Measurements from ENCODE around the gene KLF11.

Gene KLF11

DNA sequence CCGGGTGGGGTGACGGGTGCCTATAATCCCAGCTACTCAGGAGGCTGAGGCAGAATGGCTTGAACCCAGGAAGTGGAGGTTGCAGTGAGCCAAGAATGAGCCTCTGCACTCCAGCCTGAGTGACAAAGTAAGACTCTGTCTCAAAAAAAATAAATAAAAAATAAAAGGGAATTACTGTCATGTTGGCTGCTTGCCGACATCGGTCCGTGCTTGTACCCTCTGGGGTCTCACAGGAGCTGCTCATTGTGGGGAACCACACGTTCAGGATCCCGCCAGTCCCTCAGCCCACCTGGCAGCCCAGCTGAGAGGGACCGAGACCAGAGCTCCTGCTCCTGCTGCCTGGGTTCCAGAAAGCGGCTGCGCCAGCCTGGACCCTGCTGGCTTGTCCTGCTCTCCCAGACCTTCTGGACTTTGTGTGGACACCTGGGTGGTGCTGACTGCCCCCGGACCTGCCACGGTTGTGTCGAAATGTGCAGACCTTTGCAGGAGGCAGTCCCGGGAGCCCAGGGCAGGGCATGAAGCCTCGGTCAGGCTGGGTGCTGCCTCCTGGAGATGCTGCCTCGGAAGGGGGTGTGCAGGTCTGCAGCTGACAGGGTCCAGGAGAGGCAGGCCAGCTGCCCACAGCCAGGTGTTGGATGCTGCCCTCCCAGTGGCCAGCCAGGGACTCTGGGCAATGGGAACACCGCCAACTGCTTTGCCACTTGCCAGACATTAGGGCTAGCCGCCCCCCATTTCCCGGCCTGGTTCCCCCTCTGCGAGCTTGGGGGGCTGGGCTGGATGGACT, 16.4 kb downstream of the KLF11 start:
- Histone ChIP-seq H3K9me3 (ENCODE audit: low read length) (no peaks in the 10 kb centered on the region), H3K9ac (ENCODE audit: low read length) (no peak overlapping the region), H3K27ac (ENCODE audit: low read depth, low read length) (no peak overlapping the region), H3K4me3 (ENCODE audit: low read depth in 1 of 2, low read length in 2 of 2) (no peak overlapping the region), H3K4me1 (ENCODE audit: insufficient read depth, low read length) (peaks cover 4% of the 10 kb centered on the region), H3K36me3 (ENCODE audit: insufficient read depth, low read length) (peaks cover 10% of the 10 kb centered on the region), H3K27me3 (ENCODE audit: control insufficient read depth in 1 of 2, insufficient read depth in 2 of 2, low read length in 2 of 2) (no peaks in the 10 kb centered on the region)

DNA sequence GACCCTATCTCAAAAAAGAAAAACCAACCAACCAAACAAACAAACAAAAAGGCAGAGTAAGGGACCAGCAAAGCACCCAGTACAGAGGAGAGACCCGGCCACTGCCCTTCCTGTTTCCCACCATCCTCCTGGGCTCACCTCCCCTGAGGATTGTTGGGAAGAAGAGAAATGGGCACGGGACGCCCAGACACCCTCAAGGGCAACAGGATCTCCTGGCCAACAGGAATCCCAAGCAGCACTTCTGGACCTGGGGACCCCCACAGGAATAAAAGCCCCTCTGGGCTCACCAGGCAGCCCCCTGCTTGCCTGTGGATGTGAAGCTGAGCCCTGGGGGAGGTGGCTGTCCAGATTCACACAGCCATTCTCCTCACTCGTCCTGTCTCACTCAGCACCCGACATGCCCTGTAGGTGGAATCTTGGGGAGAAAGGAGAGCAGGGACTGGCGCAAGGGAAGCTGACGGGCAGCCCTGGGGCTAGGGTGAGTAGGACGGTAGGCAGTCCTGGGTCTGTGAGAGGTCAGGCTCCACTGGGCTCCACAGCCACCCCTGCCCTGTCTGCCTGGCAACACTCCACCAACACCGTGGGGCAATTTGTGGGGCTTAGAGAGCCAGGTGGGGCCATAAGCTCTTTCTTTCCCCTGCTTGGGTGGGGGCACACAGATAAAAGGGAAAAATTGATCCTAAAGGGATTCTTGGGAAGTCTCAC, 18.0 kb downstream of the KLF11 start:
- H3K27me3 ChIP-seq (ENCODE audit: control insufficient read depth in 1 of 2, insufficient read depth in 2 of 2, low read length in 2 of 2), result no peaks in the 10 kb centered on the region
- H3K27ac ChIP-seq (ENCODE audit: low read depth, low read length), result no peak overlapping the region
- H3K9me3 ChIP-seq (ENCODE audit: low read length), result no peaks in the 10 kb centered on the region
- H3K4me3 ChIP-seq (ENCODE audit: low read depth in 1 of 2, low read length in 2 of 2), result no peak overlapping the region
- H3K4me1 ChIP-seq (ENCODE audit: insufficient read depth, low read length), result no peaks in the 10 kb centered on the region
- peaks cover 7% of the 10 kb centered on the region for H3K36me3 ChIP-seq (ENCODE audit: insufficient read depth, low read length)
- H3K9ac ChIP-seq (ENCODE audit: low read length), result no peak overlapping the region

DNA sequence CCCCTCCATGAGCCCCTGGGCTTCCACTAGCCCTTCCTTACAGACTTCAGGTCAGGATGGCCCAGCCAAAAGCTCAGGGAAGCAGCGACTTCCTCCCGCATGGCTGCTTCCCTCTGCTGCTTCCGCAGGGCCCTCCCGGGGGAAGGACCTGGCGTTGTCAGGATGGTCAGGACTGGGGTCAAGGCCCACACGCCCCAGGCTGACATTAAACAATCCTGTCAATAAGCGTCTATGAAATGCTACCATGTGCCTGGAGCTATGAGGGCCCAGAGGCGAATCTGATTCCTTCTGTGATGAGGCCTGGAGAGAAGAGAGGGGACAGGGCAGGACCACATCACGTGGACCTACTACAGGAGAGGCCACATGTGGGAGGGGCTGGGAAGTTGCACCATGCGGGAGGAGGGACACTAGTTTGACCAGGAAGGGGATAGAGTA, 19.6 kb downstream of the KLF11 start:
- Histone ChIP-seq H3K36me3 (ENCODE audit: insufficient read depth, low read length) (peaks cover 7% of the 10 kb centered on the region), H3K4me1 (ENCODE audit: insufficient read depth, low read length) (no peaks in the 10 kb centered on the region), H3K9ac (ENCODE audit: low read length) (no peak overlapping the region), H3K27me3 (ENCODE audit: control insufficient read depth in 1 of 2, insufficient read depth in 2 of 2, low read length in 2 of 2) (no peaks in the 10 kb centered on the region), H3K4me3 (ENCODE audit: low read depth in 1 of 2, low read length in 2 of 2) (no peak overlapping the region), H3K9me3 (ENCODE audit: low read length) (no peaks in the 10 kb centered on the region), H3K27ac (ENCODE audit: low read depth, low read length) (no peak overlapping the region)

DNA sequence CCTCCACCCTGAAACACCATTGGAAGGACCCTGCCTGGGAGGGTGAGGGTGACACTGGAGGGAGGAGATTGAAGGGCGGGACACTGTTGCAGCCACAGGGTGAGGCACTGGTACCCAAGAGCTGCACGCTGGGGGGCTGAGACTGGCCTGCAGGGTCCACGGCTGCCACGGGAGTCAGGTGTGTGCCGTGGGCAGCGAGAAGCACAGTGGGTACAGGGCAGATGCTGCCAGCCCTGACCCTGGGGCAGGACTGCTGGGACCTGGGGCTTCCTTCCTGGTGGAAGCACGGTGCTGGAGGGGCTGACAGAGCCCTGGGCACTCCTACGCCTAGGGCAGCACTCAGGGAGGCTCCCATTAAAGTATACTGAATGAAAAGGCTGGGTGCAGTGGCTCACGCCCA, 20.2 kb downstream of the KLF11 start:
- Histone ChIP-seq H3K9me3 (ENCODE audit: low read length) (no peaks in the 10 kb centered on the region), H3K9ac (ENCODE audit: low read length) (no peak overlapping the region), H3K27me3 (ENCODE audit: control insufficient read depth in 1 of 2, insufficient read depth in 2 of 2, low read length in 2 of 2) (no peaks in the 10 kb centered on the region), H3K27ac (ENCODE audit: low read depth, low read length) (no peak overlapping the region), H3K4me1 (ENCODE audit: insufficient read depth, low read length) (no peaks in the 10 kb centered on the region), H3K4me3 (ENCODE audit: low read depth in 1 of 2, low read length in 2 of 2) (no peak overlapping the region), H3K36me3 (ENCODE audit: insufficient read depth, low read length) (peaks cover 7% of the 10 kb centered on the region)

DNA sequence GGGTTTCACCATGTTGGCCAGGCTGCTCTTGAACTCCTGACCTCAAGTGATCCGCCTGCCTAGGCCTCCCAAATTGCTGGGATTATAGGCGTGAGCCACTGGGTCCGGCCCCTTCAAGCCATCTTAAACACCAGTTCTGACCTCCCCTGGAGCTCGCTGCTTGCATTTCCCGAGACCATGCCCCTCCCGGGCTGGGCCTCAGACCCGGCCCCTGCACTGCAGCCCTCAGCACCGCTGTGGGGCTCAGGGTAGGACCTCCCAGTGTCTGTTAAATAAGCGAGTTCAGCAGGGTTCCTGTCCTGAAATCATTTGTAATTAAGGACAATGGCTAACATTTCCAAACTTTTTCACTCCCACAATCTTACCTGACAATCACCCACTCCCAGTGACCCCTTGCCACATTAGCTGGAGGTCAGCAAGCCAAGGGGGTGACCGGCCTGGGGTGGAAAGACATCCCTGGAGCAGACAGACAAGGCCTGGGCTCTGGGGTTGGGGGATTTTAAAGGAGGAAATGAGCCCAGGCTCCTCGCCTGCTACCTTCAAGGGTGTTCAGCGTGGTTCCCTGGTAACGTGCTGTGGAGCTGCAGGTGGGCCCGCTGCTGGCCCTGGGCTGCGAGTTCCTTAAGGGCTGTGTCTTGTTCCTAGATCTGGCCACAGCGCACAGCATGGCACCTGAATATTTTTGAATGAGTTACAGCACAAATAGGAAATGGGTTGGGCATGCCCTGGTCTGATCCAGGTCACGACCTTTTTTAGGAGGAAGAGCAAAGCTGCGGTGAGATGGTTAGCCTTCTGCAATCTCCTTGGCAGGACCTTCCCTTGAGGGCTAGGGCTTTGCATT, 21.8 kb downstream of the KLF11 start:
- Histone ChIP-seq H3K9ac (ENCODE audit: low read length) (no peak overlapping the region), H3K4me1 (ENCODE audit: insufficient read depth, low read length) (no peaks in the 10 kb centered on the region), H3K27me3 (ENCODE audit: control insufficient read depth in 1 of 2, insufficient read depth in 2 of 2, low read length in 2 of 2) (no peaks in the 10 kb centered on the region), H3K27ac (ENCODE audit: low read depth, low read length) (no peak overlapping the region), H3K9me3 (ENCODE audit: low read length) (no peaks in the 10 kb centered on the region), H3K36me3 (ENCODE audit: insufficient read depth, low read length) (peaks cover 7% of the 10 kb centered on the region), H3K4me3 (ENCODE audit: low read depth in 1 of 2, low read length in 2 of 2) (no peak overlapping the region)

- H3K36me3 ChIP-seq (ENCODE audit: insufficient read depth, low read length), result peaks cover 7% of the 10 kb centered on the region
- no peaks in the 10 kb centered on the region for H3K9me3 ChIP-seq (ENCODE audit: low read length)
- H3K27me3 ChIP-seq (ENCODE audit: control insufficient read depth in 1 of 2, insufficient read depth in 2 of 2, low read length in 2 of 2), result no peaks in the 10 kb centered on the region
- H3K4me3 ChIP-seq (ENCODE audit: low read depth in 1 of 2, low read length in 2 of 2), result no peak overlapping the region
- H3K9ac ChIP-seq (ENCODE audit: low read length), result no peak overlapping the region
- H3K27ac ChIP-seq (ENCODE audit: low read depth, low read length), result no peak overlapping the region
- no peaks in the 10 kb centered on the region for H3K4me1 ChIP-seq (ENCODE audit: insufficient read depth, low read length)
Observed at GRCh38 chr2:10065773-10066055, 22.4 kb downstream of the KLF11 start.

- H3K4me1 ChIP-seq (ENCODE audit: insufficient read depth, low read length), result peaks cover 1% of the 10 kb centered on the region
- H3K4me3 ChIP-seq (ENCODE audit: low read depth in 1 of 2, low read length in 2 of 2), result no peak overlapping the region
- no peak overlapping the region for H3K27ac ChIP-seq (ENCODE audit: low read depth, low read length)
- H3K27me3 ChIP-seq (ENCODE audit: control insufficient read depth in 1 of 2, insufficient read depth in 2 of 2, low read length in 2 of 2), result no peaks in the 10 kb centered on the region
- H3K9ac ChIP-seq (ENCODE audit: low read length), result no peak overlapping the region
- H3K9me3 ChIP-seq (ENCODE audit: low read length), result no peaks in the 10 kb centered on the region
- H3K36me3 ChIP-seq (ENCODE audit: insufficient read depth, low read length), result peaks cover 7% of the 10 kb centered on the region
Observed at GRCh38 chr2:10067330-10067729, 24.0 kb downstream of the KLF11 start.

GRCh38 chr2:10067881-10068280, 24.5 kb downstream of the KLF11 start:
- no peak overlapping the region for H3K4me3 ChIP-seq (ENCODE audit: low read depth in 1 of 2, low read length in 2 of 2)
- no peaks in the 10 kb centered on the region for H3K27me3 ChIP-seq (ENCODE audit: control insufficient read depth in 1 of 2, insufficient read depth in 2 of 2, low read length in 2 of 2)
- H3K4me1 ChIP-seq (ENCODE audit: insufficient read depth, low read length), result peaks cover 6% of the 10 kb centered on the region
- no peak overlapping the region for H3K27ac ChIP-seq (ENCODE audit: low read depth, low read length)
- no peaks in the 10 kb centered on the region for H3K9me3 ChIP-seq (ENCODE audit: low read length)
- H3K9ac ChIP-seq (ENCODE audit: low read length), result no peak overlapping the region
- peaks cover 7% of the 10 kb centered on the region for H3K36me3 ChIP-seq (ENCODE audit: insufficient read depth, low read length)

- H3K4me3 ChIP-seq (ENCODE audit: low read depth in 1 of 2, low read length in 2 of 2), result no peak overlapping the region
- H3K27ac ChIP-seq (ENCODE audit: low read depth, low read length), result no peak overlapping the region
- H3K9me3 ChIP-seq (ENCODE audit: low read length), result no peaks in the 10 kb centered on the region
- peaks cover 6% of the 10 kb centered on the region for H3K4me1 ChIP-seq (ENCODE audit: insufficient read depth, low read length)
- H3K9ac ChIP-seq (ENCODE audit: low read length), result no peak overlapping the region
- no peaks in the 10 kb centered on the region for H3K36me3 ChIP-seq (ENCODE audit: insufficient read depth, low read length)
- no peaks in the 10 kb centered on the region for H3K27me3 ChIP-seq (ENCODE audit: control insufficient read depth in 1 of 2, insufficient read depth in 2 of 2, low read length in 2 of 2)
Observed at GRCh38 chr2:10071176-10071575, 27.8 kb downstream of the KLF11 start.

- H3K9ac ChIP-seq (ENCODE audit: low read length), result no peak overlapping the region
- H3K27me3 ChIP-seq (ENCODE audit: control insufficient read depth in 1 of 2, insufficient read depth in 2 of 2, low read length in 2 of 2), result no peaks in the 10 kb centered on the region
- no peak overlapping the region for H3K27ac ChIP-seq (ENCODE audit: low read depth, low read length)
- H3K36me3 ChIP-seq (ENCODE audit: insufficient read depth, low read length), result no peaks in the 10 kb centered on the region
- no peaks in the 10 kb centered on the region for H3K9me3 ChIP-seq (ENCODE audit: low read length)
- H3K4me1 ChIP-seq (ENCODE audit: insufficient read depth, low read length), result peaks cover 6% of the 10 kb centered on the region
- H3K4me3 ChIP-seq (ENCODE audit: low read depth in 1 of 2, low read length in 2 of 2), result no peak overlapping the region
Observed at GRCh38 chr2:10071595-10071994, 28.2 kb downstream of the KLF11 start.

DNA sequence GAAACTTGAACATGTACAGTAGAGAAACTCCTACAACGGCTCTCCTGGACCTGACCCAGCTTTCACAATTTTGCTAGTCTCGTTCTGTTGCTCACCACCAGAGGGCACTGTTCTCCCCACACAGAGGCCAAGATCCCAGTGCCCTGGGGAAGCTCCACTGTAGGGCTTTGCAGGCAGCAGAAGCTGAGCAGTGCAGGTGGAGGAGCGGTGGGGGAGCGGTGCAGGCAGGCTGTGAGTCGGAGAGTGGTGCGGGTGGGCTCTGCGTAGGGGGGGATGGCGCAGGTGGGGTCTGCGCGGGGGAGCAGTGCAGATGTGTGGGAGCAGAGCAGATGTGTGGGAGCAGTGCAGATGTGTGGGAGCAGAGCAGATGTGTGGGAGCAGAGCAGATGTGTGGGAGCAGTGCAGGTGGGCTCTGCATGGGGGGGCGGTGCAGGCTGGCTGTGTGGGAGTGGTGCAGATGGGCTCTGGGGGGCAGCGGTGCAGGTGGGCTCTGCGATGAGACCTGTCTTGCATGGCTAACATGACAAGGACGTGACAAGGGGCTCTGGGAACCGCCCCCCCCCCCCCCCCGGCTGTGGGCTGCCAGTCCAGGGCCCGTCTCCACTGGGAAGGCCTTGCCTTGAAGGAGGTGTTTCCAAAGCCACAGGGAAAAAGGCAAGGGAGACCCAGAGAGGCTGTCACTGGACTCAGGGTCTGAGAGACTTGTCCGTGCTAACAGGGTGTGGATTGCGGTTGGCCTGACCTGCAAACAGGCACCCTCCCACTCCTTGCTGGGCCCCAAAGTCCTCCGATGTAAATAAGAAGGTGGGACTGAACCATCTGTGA, 29.5 kb downstream of the KLF11 start:
- H3K27me3 ChIP-seq (ENCODE audit: control insufficient read depth in 1 of 2, insufficient read depth in 2 of 2, low read length in 2 of 2), result no peaks in the 10 kb centered on the region
- no peaks in the 10 kb centered on the region for H3K9me3 ChIP-seq (ENCODE audit: low read length)
- H3K27ac ChIP-seq (ENCODE audit: low read depth, low read length), result no peak overlapping the region
- H3K4me1 ChIP-seq (ENCODE audit: insufficient read depth, low read length), result peaks cover 6% of the 10 kb centered on the region
- no peaks in the 10 kb centered on the region for H3K36me3 ChIP-seq (ENCODE audit: insufficient read depth, low read length)
- no peak overlapping the region for H3K9ac ChIP-seq (ENCODE audit: low read length)
- H3K4me3 ChIP-seq (ENCODE audit: low read depth in 1 of 2, low read length in 2 of 2), result no peak overlapping the region
